ENCODE data around the gene SCARF2.
"Not testable (repeated sequence)": the region's sequence is repeated elsewhere in the genome, so short reads cannot be mapped to it uniquely, and the experiment has no call there.

Gene SCARF2

GRCh38 chr22:20437613-20438426 lies at the start of gene SCARF2:
Gene SCARF2 (minus strand): TSS chr22:20437825. CDS start chr22:20437754, 71 bp downstream.
- DNase-seq, result no peak

GRCh38 chr22:20486229-20486628 lies 48.6 kb upstream of the SCARF2 start:
- DNase-seq, result no peak

GRCh38 chr22:20484948-20485683 lies 47.5 kb upstream of the SCARF2 start:
- DNase-seq, result no peak

GRCh38 chr22:20483771-20484170 lies 46.1 kb upstream of the SCARF2 start:
- DNase-seq, result no peak

- DNase-seq, result not testable (repeated sequence)
Measured at GRCh38 chr22:20483143-20483506, 45.5 kb upstream of the SCARF2 start.

- no peak for DNase-seq
Measured at GRCh38 chr22:20479612-20480196, 42.1 kb upstream of the SCARF2 start.

GRCh38 chr22:20478059-20478458 lies 40.4 kb upstream of the SCARF2 start:
- not testable (repeated sequence) for DNase-seq

GRCh38 chr22:20475569-20475968 lies 37.9 kb upstream of the SCARF2 start:
- not testable (repeated sequence) for DNase-seq

GRCh38 chr22:20475115-20475436 lies 37.5 kb upstream of the SCARF2 start:
- no peak for DNase-seq

- DNase-seq, result no peak
Measured at GRCh38 chr22:20472629-20473442, 35.2 kb upstream of the SCARF2 start.

GRCh38 chr22:20471126-20471833 lies 33.7 kb upstream of the SCARF2 start:
- no peak for DNase-seq

- not testable (repeated sequence) for DNase-seq
Measured at GRCh38 chr22:20470525-20470924, 32.9 kb upstream of the SCARF2 start.

- no peak for DNase-seq
Measured at GRCh38 chr22:20469110-20469868, 31.7 kb upstream of the SCARF2 start.

- no peak for DNase-seq
Measured at GRCh38 chr22:20466659-20467379, 29.2 kb upstream of the SCARF2 start.

GRCh38 chr22:20465759-20466077 lies 28.1 kb upstream of the SCARF2 start:
- DNase-seq, result no peak

- DNase-seq, result no peak
Measured at GRCh38 chr22:20464912-20465758, 27.5 kb upstream of the SCARF2 start.

- DNase-seq, result no peak
Measured at GRCh38 chr22:20464096-20464614, 26.5 kb upstream of the SCARF2 start.

- no peak for DNase-seq
Measured at GRCh38 chr22:20463324-20464095, 25.9 kb upstream of the SCARF2 start.

GRCh38 chr22:20459862-20460261 lies 22.2 kb upstream of the SCARF2 start:
- no peak for DNase-seq

All from NCI-H2107 (cell line).